ENCODE measurements around the gene PRMT9.

DNA sequence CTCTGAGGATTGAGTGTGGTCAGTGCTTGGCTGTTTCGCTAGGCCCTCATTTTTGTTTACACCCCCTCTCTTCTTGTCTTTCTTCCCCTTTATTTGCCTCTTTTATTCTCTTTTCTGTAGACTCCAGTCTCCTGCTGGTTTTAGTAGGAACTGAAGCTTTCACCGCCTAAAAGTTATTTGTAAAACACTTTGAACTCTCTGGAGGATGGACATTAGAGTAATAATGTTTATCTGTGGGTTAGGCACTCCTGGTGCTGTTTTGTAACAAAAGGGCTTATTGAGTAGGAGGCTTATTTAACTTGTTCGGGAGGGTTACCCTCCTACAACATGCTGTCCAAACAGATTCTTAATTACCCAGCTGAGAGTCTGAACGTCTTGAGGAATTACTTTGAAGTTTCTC is 46.4 kb upstream of the PRMT9 start:
- TF ChIP-seq, protein P1, sequence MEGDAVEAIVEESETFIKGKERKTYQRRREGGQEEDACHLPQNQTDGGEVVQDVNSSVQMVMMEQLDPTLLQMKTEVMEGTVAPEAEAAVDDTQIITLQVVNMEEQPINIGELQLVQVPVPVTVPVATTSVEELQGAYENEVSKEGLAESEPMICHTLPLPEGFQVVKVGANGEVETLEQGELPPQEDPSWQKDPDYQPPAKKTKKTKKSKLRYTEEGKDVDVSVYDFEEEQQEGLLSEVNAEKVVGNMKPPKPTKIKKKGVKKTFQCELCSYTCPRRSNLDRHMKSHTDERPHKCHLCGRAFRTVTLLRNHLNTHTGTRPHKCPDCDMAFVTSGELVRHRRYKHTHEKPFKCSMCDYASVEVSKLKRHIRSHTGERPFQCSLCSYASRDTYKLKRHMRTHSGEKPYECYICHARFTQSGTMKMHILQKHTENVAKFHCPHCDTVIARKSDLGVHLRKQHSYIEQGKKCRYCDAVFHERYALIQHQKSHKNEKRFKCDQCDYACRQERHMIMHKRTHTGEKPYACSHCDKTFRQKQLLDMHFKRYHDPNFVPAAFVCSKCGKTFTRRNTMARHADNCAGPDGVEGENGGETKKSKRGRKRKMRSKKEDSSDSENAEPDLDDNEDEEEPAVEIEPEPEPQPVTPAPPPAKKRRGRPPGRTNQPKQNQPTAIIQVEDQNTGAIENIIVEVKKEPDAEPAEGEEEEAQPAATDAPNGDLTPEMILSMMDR (IDR thresholded peaks at IDR 0.05), result no peak
- no peak for TF ChIP-seq POLR2A (IDR thresholded peaks at IDR 0.05)

Data from right lobe of liver (tissue), 4 donors.